GM12801 (cell line): ENCODE data around the gene CTNND1.

Source experiments
- TF ChIP-seq, protein P1 (sequence below): IDR thresholded peaks from one replicate; pipeline ENCODE4 v1.5.1; 2011; ENCODE audit warnings: control low read depth; ENCODE audit not compliant: insufficient read length; ENCODE audit errors: extremely low read depth

The CTNND1 gene

DNA sequence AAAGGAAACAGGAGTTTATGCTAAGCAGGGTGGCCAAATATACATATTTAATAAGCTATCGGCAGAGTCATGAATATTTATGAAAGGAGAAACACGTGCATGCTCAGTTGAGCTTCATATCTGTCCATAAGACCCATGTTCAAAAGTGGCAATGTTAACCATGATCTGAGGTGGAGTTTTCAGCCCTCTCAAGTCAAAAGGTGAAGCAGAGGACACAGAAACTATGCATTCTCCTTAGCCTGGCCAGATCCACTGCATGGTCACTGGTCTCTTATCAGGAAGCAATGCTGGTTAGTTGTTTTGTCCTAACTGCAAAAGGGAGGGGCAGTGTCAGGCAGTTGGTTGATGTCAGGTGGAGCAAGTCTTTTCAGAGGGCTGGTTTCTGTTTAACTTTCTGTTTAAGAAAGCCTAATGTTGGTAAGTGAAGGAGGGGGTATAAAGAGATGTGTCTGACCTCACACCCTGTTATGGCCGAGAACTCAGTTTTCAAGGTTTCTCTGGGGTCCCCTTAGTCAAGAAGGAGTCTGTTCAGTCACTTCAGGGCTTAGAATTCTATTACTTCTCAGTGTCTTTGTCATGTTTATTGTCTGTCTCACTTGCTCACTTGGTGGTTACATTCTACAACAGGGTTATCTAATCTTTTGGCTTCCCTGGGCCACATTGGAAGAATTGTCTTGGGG lies 25.8 kb upstream of the CTNND1 start:
- TF ChIP-seq, protein P1, sequence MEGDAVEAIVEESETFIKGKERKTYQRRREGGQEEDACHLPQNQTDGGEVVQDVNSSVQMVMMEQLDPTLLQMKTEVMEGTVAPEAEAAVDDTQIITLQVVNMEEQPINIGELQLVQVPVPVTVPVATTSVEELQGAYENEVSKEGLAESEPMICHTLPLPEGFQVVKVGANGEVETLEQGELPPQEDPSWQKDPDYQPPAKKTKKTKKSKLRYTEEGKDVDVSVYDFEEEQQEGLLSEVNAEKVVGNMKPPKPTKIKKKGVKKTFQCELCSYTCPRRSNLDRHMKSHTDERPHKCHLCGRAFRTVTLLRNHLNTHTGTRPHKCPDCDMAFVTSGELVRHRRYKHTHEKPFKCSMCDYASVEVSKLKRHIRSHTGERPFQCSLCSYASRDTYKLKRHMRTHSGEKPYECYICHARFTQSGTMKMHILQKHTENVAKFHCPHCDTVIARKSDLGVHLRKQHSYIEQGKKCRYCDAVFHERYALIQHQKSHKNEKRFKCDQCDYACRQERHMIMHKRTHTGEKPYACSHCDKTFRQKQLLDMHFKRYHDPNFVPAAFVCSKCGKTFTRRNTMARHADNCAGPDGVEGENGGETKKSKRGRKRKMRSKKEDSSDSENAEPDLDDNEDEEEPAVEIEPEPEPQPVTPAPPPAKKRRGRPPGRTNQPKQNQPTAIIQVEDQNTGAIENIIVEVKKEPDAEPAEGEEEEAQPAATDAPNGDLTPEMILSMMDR = no peak

DNA sequence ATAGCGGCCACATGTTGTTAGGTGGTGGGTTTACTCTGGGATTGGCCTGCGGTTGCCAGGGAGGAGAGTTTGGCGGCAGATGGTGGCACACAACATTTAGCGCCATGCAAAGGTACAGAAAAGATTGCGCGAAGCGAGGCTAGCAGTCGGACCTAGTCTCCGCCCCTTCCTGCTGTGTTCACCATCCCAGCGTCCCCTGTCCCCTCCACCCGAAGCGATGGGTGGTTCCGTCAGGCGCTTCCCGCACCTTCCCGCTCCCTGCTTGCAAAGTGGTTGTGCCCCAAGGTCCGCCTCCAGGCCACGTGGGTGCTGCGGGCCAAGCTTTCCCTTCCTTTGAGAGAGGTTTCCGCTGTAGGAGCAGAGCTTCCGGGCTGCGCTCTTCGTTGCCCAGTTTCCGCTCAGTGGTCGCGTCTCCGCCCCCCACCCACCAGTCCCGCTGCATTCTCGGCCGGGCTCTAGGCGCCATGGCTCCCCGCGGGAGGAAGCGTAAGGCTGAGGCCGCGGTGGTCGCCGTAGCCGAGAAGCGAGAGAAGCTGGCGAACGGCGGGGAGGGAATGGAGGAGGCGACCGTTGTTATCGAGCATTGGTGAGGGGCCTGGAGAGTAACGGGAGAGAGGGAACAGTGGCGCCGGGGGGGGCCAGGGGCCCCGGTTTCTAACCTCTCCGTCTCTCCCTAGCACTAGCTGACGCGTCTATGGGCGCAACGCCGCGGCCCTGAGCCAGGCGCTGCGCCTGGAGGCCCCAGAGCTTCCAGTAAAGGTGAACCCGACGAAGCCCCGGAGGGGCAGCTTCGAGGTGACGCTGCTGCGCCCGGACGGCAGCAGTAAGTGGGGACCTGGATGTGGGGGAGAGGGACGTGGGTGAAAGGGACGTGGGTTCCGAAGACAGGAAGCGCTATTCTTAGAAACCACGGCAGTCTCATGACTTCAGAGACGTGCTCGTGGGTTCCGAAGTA lies 20.2 kb upstream of the CTNND1 start, which contains the start of gene SELENOH:
TSS of gene SELENOH (plus strand) at position 360 of the 955 bp plus-strand sequence. CDS start at position 465, 105 bp downstream.
- TF ChIP-seq, protein P1 = no peak

DNA sequence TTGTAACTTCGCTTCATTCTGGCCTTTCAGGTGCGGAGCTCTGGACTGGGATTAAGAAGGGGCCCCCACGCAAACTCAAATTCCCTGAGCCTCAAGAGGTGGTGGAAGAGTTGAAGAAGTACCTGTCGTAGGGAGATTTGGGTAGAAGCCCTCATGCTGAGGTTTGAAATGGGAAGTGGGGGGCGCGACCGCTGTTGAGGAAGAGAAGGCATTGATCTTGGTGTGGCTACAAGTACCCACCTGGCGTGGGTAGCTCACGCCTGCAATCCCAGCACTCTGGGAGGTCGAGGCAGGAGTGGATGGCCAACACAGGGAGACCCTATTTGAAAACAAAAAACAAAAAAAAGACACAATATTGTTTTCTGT lies 19.5 kb upstream of the CTNND1 start:
- TF ChIP-seq, protein P1 = no peak

DNA sequence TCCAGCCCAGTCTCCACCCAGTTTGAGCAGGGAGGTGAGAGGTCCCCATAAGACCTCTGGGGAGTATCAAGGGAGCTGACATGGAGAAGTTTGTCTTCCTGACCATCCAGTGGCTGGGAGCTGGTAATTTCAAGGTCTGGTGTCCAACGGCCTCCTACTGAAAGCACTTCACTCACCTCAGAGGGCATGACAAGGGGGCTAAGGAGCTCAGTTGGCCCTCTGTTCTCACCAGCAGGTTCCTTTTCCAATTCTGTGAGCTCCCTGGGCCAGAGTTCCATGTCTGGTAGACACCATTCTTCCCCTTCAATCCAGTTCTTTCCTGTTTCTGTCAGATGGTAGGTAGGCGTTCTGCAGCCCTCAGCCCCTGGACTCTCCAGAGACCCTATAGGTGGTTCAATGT lies 17.2 kb upstream of the CTNND1 start:
- TF ChIP-seq, protein P1 = no peak

DNA sequence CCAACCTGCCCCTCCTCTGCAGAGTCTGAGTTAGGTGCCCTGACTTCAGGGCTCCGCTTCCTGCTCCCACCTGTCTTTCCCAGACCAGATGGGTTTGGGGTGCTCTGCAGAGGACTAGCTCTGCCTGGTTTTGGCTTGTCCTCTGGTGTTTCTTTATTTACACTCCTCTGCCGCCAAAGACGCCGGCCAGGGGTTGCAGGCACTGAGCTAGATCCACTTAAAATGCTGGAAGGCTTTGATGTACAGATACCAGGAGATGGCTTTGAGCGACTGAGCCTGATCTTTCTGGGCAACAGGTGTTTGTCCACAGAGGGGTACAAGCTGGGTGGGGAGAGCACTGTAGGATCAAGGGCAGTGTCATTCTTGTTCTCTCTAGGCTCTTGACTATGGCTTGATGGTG lies 16.4 kb upstream of the CTNND1 start:
- TF ChIP-seq, protein P1 = no peak

DNA sequence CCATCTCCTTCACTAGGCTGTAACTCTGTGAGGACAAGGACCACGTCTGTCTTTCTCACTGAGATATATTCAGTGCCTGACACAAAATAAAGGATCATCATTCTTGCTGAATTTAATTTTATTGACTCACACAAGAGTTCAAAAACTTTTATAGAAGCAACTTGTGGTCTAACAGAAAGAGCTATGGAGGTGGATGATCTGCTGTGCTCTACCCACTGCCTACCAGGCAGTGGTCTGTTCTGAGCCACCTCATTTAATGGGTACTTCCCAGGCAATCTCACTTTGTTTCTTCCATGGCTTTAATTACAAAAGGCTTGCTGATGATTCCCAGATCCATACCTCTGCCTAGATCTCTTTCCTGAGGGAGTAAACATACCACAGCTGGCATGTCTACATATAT lies 14.7 kb upstream of the CTNND1 start:
- TF ChIP-seq, protein P1 = no peak

DNA sequence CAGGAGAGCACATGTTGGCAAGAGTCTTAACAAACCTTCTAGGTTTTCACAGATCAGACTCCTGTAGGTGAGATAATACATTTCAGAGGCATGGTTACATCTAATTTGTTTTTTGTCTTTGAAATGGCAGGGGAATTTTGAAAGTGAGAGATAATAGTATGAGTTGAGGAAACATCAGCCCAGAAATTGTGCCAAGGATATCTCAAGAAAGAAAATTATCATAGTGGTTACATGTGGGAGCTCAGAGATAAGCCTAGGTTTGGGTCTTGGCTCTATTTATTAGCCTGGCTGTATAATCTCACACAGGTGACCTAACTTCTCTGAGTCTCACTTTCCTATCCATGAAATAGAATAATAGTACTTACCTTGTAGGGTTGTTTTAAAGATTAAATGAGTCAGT lies 10.4 kb upstream of the CTNND1 start:
- TF ChIP-seq, protein P1 = no peak
